ENCODE data around the gene DDX1. TPM values are rescaled to one million over a fixed set of nuclear protein-coding genes. Genes with fewer than 3 reads are reported as not detected.

Gene DDX1
- total RNA-seq, 1 experiment from 2014 or later = 62.6 TPM

- intact Hi-C loops (cut with micrococcal nuclease) = loop anchor here (5.0 kb wide), 1 partner anchor 93 kb away; no protein-coding TSS in a partner anchor
- BruUV-seq (replicated peaks) = no TSS peak
These were observed 47.9 kb downstream of the DDX1 start for GRCh38 chr2:15639323-15640251.

GRCh38 chr2:15640261-15640711, 48.6 kb downstream of the DDX1 start:
- Histone ChIP-seq H3K4me2 (ENCODE audit: low read length) (peak overlapping the region; percentile 26), H3K27me3 (ENCODE audit: low read length) (no peaks in the 10 kb centered on the region), H3F3A (ENCODE audit: low read length, unreplicated experiment) (no peaks in the 10 kb centered on the region), H2AFZ (ENCODE audit: low read length) (no peak overlapping the region), H3K79me2 (ENCODE audit: low read length) (no peaks in the 10 kb centered on the region), H3K4me3 (ENCODE audit: low read length) (no peak overlapping the region), H3K36me3 (ENCODE audit: low read depth, low read length) (peaks cover 15% of the 10 kb centered on the region; the same call in 1 of the 2 replicates), H3K9ac (ENCODE audit: low read length) (no peak overlapping the region), H3K4me1 (ENCODE audit: insufficient read depth, low read length) (peaks cover 11% of the 10 kb centered on the region), H4K20me1 (ENCODE audit: low read length) (no peaks in the 10 kb centered on the region), H3K9me3 (ENCODE audit: low read length) (no peaks in the 10 kb centered on the region), H3K9me2 (replicated peaks; ENCODE audit: low read length) (no peaks in the 10 kb centered on the region), H3K27ac (ENCODE audit: low read length) (no peak overlapping the region)
- peak; percentile 86 for ATAC-seq
- no TSS peak for BruUV-seq (replicated peaks)
- intact Hi-C loops (cut with micrococcal nuclease) = loop anchor here (5.0 kb wide), 1 partner anchor 92 kb away; no protein-coding TSS in a partner anchor
- ChIA-PET POLR2A (ENCODE audit: unreplicated experiment) (no interaction called here), CTCF (no interaction called here)
- peak; percentile 82 for DNase-seq
- TF ChIP-seq, protein P1, sequence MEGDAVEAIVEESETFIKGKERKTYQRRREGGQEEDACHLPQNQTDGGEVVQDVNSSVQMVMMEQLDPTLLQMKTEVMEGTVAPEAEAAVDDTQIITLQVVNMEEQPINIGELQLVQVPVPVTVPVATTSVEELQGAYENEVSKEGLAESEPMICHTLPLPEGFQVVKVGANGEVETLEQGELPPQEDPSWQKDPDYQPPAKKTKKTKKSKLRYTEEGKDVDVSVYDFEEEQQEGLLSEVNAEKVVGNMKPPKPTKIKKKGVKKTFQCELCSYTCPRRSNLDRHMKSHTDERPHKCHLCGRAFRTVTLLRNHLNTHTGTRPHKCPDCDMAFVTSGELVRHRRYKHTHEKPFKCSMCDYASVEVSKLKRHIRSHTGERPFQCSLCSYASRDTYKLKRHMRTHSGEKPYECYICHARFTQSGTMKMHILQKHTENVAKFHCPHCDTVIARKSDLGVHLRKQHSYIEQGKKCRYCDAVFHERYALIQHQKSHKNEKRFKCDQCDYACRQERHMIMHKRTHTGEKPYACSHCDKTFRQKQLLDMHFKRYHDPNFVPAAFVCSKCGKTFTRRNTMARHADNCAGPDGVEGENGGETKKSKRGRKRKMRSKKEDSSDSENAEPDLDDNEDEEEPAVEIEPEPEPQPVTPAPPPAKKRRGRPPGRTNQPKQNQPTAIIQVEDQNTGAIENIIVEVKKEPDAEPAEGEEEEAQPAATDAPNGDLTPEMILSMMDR (conservative IDR thresholded peaks at IDR 0.05; ENCODE audit: low read depth, low read length) = no peak
- TF ChIP-seq EZH2phosphoT487 (IDR thresholded peaks at IDR 0.05; ENCODE audit: borderline replicate concordance, low read length) (no peak), EZH2 (IDR thresholded peaks at IDR 0.05; ENCODE audit: low read length, unreplicated experiment) (no peak)

More at GRCh38 chr2:15639323-15640251, 47.9 kb downstream of the DDX1 start:
- POLR2A ChIA-PET (ENCODE audit: unreplicated experiment) = no interaction called here
- no peak overlapping the region for H2AFZ ChIP-seq (ENCODE audit: low read length)
- H4K20me1 ChIP-seq (ENCODE audit: low read length) = no peaks in the 10 kb centered on the region
- H3K36me3 ChIP-seq (ENCODE audit: low read depth, low read length) = peaks cover 18% of the 10 kb centered on the region; the same call in 1 of the 2 replicates
- H3K9me3 ChIP-seq (ENCODE audit: low read length) = no peaks in the 10 kb centered on the region
- no peak overlapping the region for H3K4me3 ChIP-seq (ENCODE audit: low read length)
- TF ChIP-seq, protein P1 (conservative IDR thresholded peaks at IDR 0.05; ENCODE audit: low read depth, low read length) = no peak
- TF ChIP-seq EZH2phosphoT487 (IDR thresholded peaks at IDR 0.05; ENCODE audit: borderline replicate concordance, low read length) (no peak), EZH2 (IDR thresholded peaks at IDR 0.05; ENCODE audit: low read length, unreplicated experiment) (no peak)
- no peaks in the 10 kb centered on the region for H3F3A ChIP-seq (ENCODE audit: low read length, unreplicated experiment)
- no peaks in the 10 kb centered on the region for H3K79me2 ChIP-seq (ENCODE audit: low read length)
- no peak for ATAC-seq
- no peak overlapping the region for H3K9ac ChIP-seq (ENCODE audit: low read length)
- CTCF ChIA-PET = no interaction called here
- no peak overlapping the region for H3K27ac ChIP-seq (ENCODE audit: low read length)
- H3K27me3 ChIP-seq (ENCODE audit: low read length) = no peaks in the 10 kb centered on the region
- H3K9me2 ChIP-seq (replicated peaks; ENCODE audit: low read length) = no peaks in the 10 kb centered on the region
- H3K4me1 ChIP-seq (ENCODE audit: insufficient read depth, low read length) = peaks cover 11% of the 10 kb centered on the region
- no peak for DNase-seq
- peak overlapping the region; percentile 26 for H3K4me2 ChIP-seq (ENCODE audit: low read length)
